H9 (cell line): Measurements from ENCODE around the gene GABRB3. TPM values are rescaled to one million over a fixed set of nuclear protein-coding genes. Genes with fewer than 3 reads are reported as not detected.

Experiments
- DNase-seq: peaks from one replicate; pipeline ENCODE4 v3.0.0-alpha.2; 2017
- H2AFZ ChIP-seq: one replicate; pipeline ENCODE4 v1.6.1; 2013; ENCODE audit warnings: mild to moderate bottlenecking, low read length, control low read depth, moderate library complexity
- H2AK5ac ChIP-seq: 2 replicates; pipeline ENCODE4 v1.6.1; 2013; ENCODE audit warnings: low read length, control low read depth, mixed read lengths; ENCODE audit not compliant: insufficient read length
- H2BK120ac ChIP-seq: one replicate; pipeline ENCODE4 v1.6.1; 2013; ENCODE audit warnings: low read depth, mild to moderate bottlenecking, low read length, control low read depth, inconsistent platforms; ENCODE audit not compliant: poor library complexity, severe bottlenecking
- H2BK12ac ChIP-seq: 2 replicates; pipeline ENCODE4 v1.6.1; 2013; ENCODE audit warnings: low read length, control low read depth, mixed read lengths, low read depth; ENCODE audit not compliant: insufficient read length
- H2BK15ac ChIP-seq: 2 replicates; pipeline ENCODE4 v1.6.1; 2013; ENCODE audit warnings: low read depth, low read length, control low read depth
- H2BK20ac ChIP-seq: one replicate; pipeline ENCODE4 v1.6.1; 2013; ENCODE audit warnings: low read depth, mild to moderate bottlenecking, low read length, control low read depth, inconsistent platforms; ENCODE audit not compliant: poor library complexity, severe bottlenecking
- H2BK5ac ChIP-seq: 2 replicates; pipeline ENCODE4 v1.6.1; 2013; ENCODE audit warnings: low read length, control low read depth, mixed read lengths; ENCODE audit not compliant: insufficient read length
- H3K14ac ChIP-seq: 2 replicates; pipeline ENCODE4 v1.6.1; 2013; ENCODE audit warnings: low read length, control low read depth; ENCODE audit not compliant: insufficient read depth
- H3K18ac ChIP-seq: 2 replicates; pipeline ENCODE4 v1.6.1; 2013; ENCODE audit warnings: low read depth, mild to moderate bottlenecking, mixed read lengths, low read length, control low read depth; ENCODE audit not compliant: insufficient read length
- H3K23ac ChIP-seq: 2 replicates; pipeline ENCODE4 v1.6.1; 2013; ENCODE audit warnings: low read length, control low read depth, mixed read lengths, low read depth; ENCODE audit not compliant: insufficient read length
- H3K23me2 ChIP-seq: 2 replicates; pipeline ENCODE4 v1.6.1; 2013; ENCODE audit warnings: low read depth, mild to moderate bottlenecking, mixed read lengths, low read length, control low read depth; ENCODE audit not compliant: insufficient read length, poor library complexity, severe bottlenecking
- H3K27ac ChIP-seq: 2 replicates; pipeline ENCODE4 v1.5.1; 2013; ENCODE audit warnings: low read length, control low read depth, mixed read lengths, low read depth; ENCODE audit not compliant: insufficient read length
- H3K27me3 ChIP-seq: 2 replicates; pipeline ENCODE4 v1.6.1; 2013; ENCODE audit warnings: low read length, control low read depth, inconsistent platforms; ENCODE audit not compliant: insufficient read depth
- H3K4ac ChIP-seq: 2 replicates; pipeline ENCODE4 v1.6.1; 2013; ENCODE audit warnings: low read depth, mild to moderate bottlenecking, control low read depth, inconsistent platforms, low read length, moderate library complexity
- H3K4me1 ChIP-seq: 2 replicates; pipeline ENCODE4 v1.6.1; 2013; ENCODE audit warnings: low read length, control low read depth, inconsistent platforms; ENCODE audit not compliant: insufficient read depth
- H3K4me2 ChIP-seq: 2 replicates; pipeline ENCODE4 v1.6.1; 2013; ENCODE audit warnings: low read length, control low read depth, mixed read lengths; ENCODE audit not compliant: insufficient read length, insufficient read depth
- H3K56ac ChIP-seq: 2 replicates; pipeline ENCODE4 v1.6.1; 2013; ENCODE audit warnings: low read depth, mild to moderate bottlenecking, mixed read lengths, low read length, control low read depth; ENCODE audit not compliant: insufficient read length
- H3K79me1 ChIP-seq: 2 replicates; pipeline ENCODE4 v1.6.1; 2013; ENCODE audit warnings: low read depth, mild to moderate bottlenecking, moderate library complexity, low read length, control low read depth, inconsistent platforms; ENCODE audit not compliant: insufficient read depth, poor library complexity, severe bottlenecking
- H3K79me2 ChIP-seq: 2 replicates; pipeline ENCODE4 v1.6.1; 2013; ENCODE audit warnings: low read length, control low read depth, inconsistent platforms; ENCODE audit not compliant: insufficient read depth
- H3K9ac ChIP-seq: 2 replicates; pipeline ENCODE4 v1.6.1; 2013; ENCODE audit warnings: low read length, control low read depth, mixed read lengths; ENCODE audit not compliant: insufficient read length; ENCODE audit errors: extremely low read depth
- H3K9me3 ChIP-seq: one replicate; pipeline ENCODE4 v1.6.1; 2013; ENCODE audit warnings: low read depth, low read length, inconsistent platforms; ENCODE audit not compliant: control insufficient read depth
- H3T11ph ChIP-seq: one replicate; pipeline ENCODE4 v1.6.1; 2013; ENCODE audit warnings: mild to moderate bottlenecking, low read length, control low read depth, inconsistent platforms
- H4K20me1 ChIP-seq: one replicate; pipeline ENCODE4 v1.6.1; 2013; ENCODE audit not compliant: control insufficient read depth, insufficient read length, insufficient read depth
- H4K5ac ChIP-seq: 2 replicates; pipeline ENCODE4 v1.6.1; 2013; ENCODE audit warnings: low read depth, mild to moderate bottlenecking, mixed read lengths, low read length, control low read depth; ENCODE audit not compliant: insufficient read length
- H4K8ac ChIP-seq: replicated peaks from 2 replicates; pipeline ENCODE4 v1.6.1; 2013; ENCODE audit warnings: low read length, control low read depth, mixed read lengths, low read depth; ENCODE audit not compliant: insufficient read length
- H4K91ac ChIP-seq: 2 replicates; pipeline ENCODE4 v1.6.1; 2013; ENCODE audit warnings: low read depth, mild to moderate bottlenecking, moderate library complexity, mixed read lengths, low read length, control low read depth; ENCODE audit not compliant: insufficient read length
- H3K27ac Mint-ChIP-seq, 3 experiments: 2 replicates in 2 of 3; 3 replicates in 1 of 3; pipeline ENCODE4 v1.8.0; 2020 to 2021; ENCODE audit warnings: mixed read lengths in 3 of 3, mild to moderate bottlenecking in 1 of 3, moderate library complexity in 1 of 3
- H3K27me3 Mint-ChIP-seq: 2 replicates; pipeline ENCODE4 v1.8.0; 2021; ENCODE audit warnings: low read depth, mild to moderate bottlenecking, moderate library complexity, mixed read lengths
- H3K36me3 Mint-ChIP-seq, 3 experiments: 2 replicates in 2 of 3; 3 replicates in 1 of 3; pipeline ENCODE4 v1.8.0; 2020 to 2021; ENCODE audit warnings: low read depth in 3 of 3, mixed read lengths in 3 of 3; ENCODE audit not compliant: insufficient read depth in 1 of 3
- H3K4me1 Mint-ChIP-seq, 2 experiments: 2 replicates each; pipeline ENCODE4 v1.8.0; 2020; ENCODE audit warnings: mixed read lengths in 2 of 2
- H3K4me3 Mint-ChIP-seq, 2 experiments: 2 replicates in 1 of 2; 3 replicates in 1 of 2; pipeline ENCODE4 v1.8.0; 2020 to 2021; ENCODE audit warnings: mild to moderate bottlenecking in 2 of 2, mixed read lengths in 2 of 2, moderate library complexity in 1 of 2
- H3K9me3 Mint-ChIP-seq, 2 experiments: 2 replicates in 1 of 2; 3 replicates in 1 of 2; pipeline ENCODE4 v1.8.0; 2020; ENCODE audit warnings: mild to moderate bottlenecking in 2 of 2, mixed read lengths in 2 of 2, moderate library complexity in 1 of 2
- CTCF ChIP-seq: fragments of 200-600 bp; sonication (generic); conservative IDR thresholded peaks from 3 replicates; pipeline ENCODE4 v1.8.0; 2021; ENCODE audit warnings: antibody characterized with exemption, mild to moderate bottlenecking
- WGBS: extraction: QIAGEN DNeasy Blood & Tissue Kit; methylation state at CpG from one replicate; pipeline ENCODE4 v1.1.7; 2013; ENCODE audit warnings: missing lambda C conversion rate, low lambda C conversion rate, mixed read lengths; ENCODE audit not compliant: insufficient read length; ENCODE audit errors: extremely low coverage; 5-methylcytosine and 5-hydroxymethylcytosine counted together
- total RNA-seq: library from RNA; stranded (reverse); gene quantifications from 2 replicates; pipeline ENCODE4 v1.2.1, GENCODE V29; 2021

Gene GABRB3
- total RNA-seq, 1 experiment from 2014 or later = 98.2 TPM

- Histone ChIP-seq H3K18ac (no peak overlapping the region), H3K14ac (no peak overlapping the region), H3K56ac (no peak overlapping the region), H4K5ac (no peak overlapping the region), H3K23me2 (no peaks in the 10 kb centered on the region), H3K79me1 (no peaks in the 10 kb centered on the region), H3K23ac (no peak overlapping the region), H2AFZ (no peak overlapping the region), H4K8ac (no peak overlapping the region), H3K79me2 (peaks cover 6% of the 10 kb centered on the region; the same call in 1 of the 2 replicates), H2BK120ac (no peak overlapping the region), H3K4ac (no peak overlapping the region), H3T11ph (no peak overlapping the region), H3K27me3 (no peaks in the 10 kb centered on the region), H4K20me1 (no peaks in the 10 kb centered on the region), H2BK5ac (no peak overlapping the region), H3K4me1 (peaks cover 11% of the 10 kb centered on the region; the same call in 1 of the 2 replicates), H3K9me3 (no peaks in the 10 kb centered on the region), H4K91ac (no peak overlapping the region), H2BK20ac (no peak overlapping the region), H3K9ac (no peak overlapping the region), H2BK15ac (no peak overlapping the region), H3K27ac (no peak overlapping the region), H2BK12ac (no peak overlapping the region), H2AK5ac (no peak overlapping the region), H3K4me2 (no peak overlapping the region)
- H3K4me3 Mint-ChIP-seq = peak overlapping the region in 1 of 2 experiments; percentile 9; a peak in 1 of 5 replicates
- peaks cover 41 to 51% of the 10 kb centered on the region in 2 experiments for H3K4me1 Mint-ChIP-seq
- DNase-seq = peak; percentile 40
- H3K9me3 Mint-ChIP-seq = no peaks in the 10 kb centered on the region; a peak in 1 of 5 replicates
- no peak for TF ChIP-seq CTCF
- peak overlapping the region; percentile 37 to 86 (median 79); a peak in 6 of 7 replicates for H3K27ac Mint-ChIP-seq
- no peaks in the 10 kb centered on the region; a peak in 2 of 7 replicates for H3K36me3 Mint-ChIP-seq
- no CpG with 5 or more reads among the region's 14 CpGs for WGBS
- no peaks in the 10 kb centered on the region for H3K27me3 Mint-ChIP-seq
These were observed 105.5 kb downstream of the GABRB3 start for GRCh38 chr15:26667222-26667988.
